H1 (cell line): ENCODE measurements around the gene GRM1. TPM values are rescaled to one million over a fixed set of nuclear protein-coding genes. Genes with fewer than 3 reads are reported as not detected.

ENCODE experiments used
- CTCF ChIA-PET: fragments of 300-600 bp; sonication (Branson Sonifier 250); formaldehyde crosslinking; loops from one replicate; lab custom pipeline; 2021; ENCODE audit not compliant: partially characterized antibody; lab: Charles Lee
- POLR2A ChIA-PET: fragments of 300-600 bp; sonication (Branson Sonifier 250); formaldehyde crosslinking; loops from one replicate; lab custom pipeline; 2021; ENCODE audit warnings: inconsistent platforms; ENCODE audit not compliant: partially characterized antibody; lab: Charles Lee
- DNase-seq, 2 experiments: peaks; one replicate each; pipeline versions ENCODE4 v3.0.0 to v3.0.0-alpha.2; 2010 to 2022; ENCODE audit warnings: low spot score in 2 of 2, low read depth in 1 of 2, mixed read lengths in 1 of 2
- FAIRE-seq: peaks from 2 replicates; lab custom pipeline; 2011; peaks lifted over from hg19 to GRCh38; lab: Jason Lieb, UNC
- H2AFZ ChIP-seq: 2 replicates; pipeline ENCODE4 v1.8.1; 2012; ENCODE audit warnings: low read length, inconsistent platforms
- H2AK5ac ChIP-seq: 2 replicates; pipeline ENCODE4 v1.6.1; 2013; ENCODE audit warnings: low read depth, low read length
- H2BK120ac ChIP-seq: replicated peaks from 2 replicates; pipeline ENCODE3; 2013; ENCODE audit warnings: low read depth, low read length, inconsistent platforms
- H2BK12ac ChIP-seq: 2 replicates; pipeline ENCODE4 v1.6.1; 2013; ENCODE audit warnings: low read depth, low read length
- H2BK15ac ChIP-seq: 2 replicates; pipeline ENCODE4 v1.6.1; 2013; ENCODE audit warnings: low read length
- H2BK20ac ChIP-seq: 2 replicates; pipeline ENCODE4 v1.6.1; 2013; ENCODE audit warnings: low read length
- H2BK5ac ChIP-seq: 2 replicates; pipeline ENCODE4 v1.6.1; 2013; ENCODE audit warnings: low read depth, low read length
- H3K14ac ChIP-seq: 2 replicates; pipeline ENCODE4 v1.6.1; 2013; ENCODE audit warnings: inconsistent platforms; ENCODE audit not compliant: insufficient read length
- H3K18ac ChIP-seq: 2 replicates; pipeline ENCODE4 v1.6.1; 2013; ENCODE audit warnings: low read length; ENCODE audit errors: extremely low read depth
- H3K23ac ChIP-seq: 2 replicates; pipeline ENCODE4 v1.6.1; 2013; ENCODE audit warnings: inconsistent platforms; ENCODE audit not compliant: insufficient read length
- H3K23me2 ChIP-seq: 2 replicates; pipeline ENCODE4 v1.6.1; 2013; ENCODE audit warnings: low read depth, low read length
- H3K27ac ChIP-seq: 2 replicates; pipeline ENCODE4 v1.6.1; 2011; ENCODE audit warnings: low read depth, low read length, inconsistent platforms
- H3K27me3 ChIP-seq, 4 experiments: replicated peaks in 1 of 4; 1 replicate in 1 of 4; 2 replicates in 3 of 4; pipeline versions ENCODE4 v1.6.1 to v1.8.1; 2011 to 2013; ENCODE audit warnings: low read length in 3 of 4, mild to moderate bottlenecking in 3 of 4, inconsistent platforms in 2 of 4, mixed read lengths in 2 of 4, moderate library complexity in 1 of 4; ENCODE audit not compliant: control insufficient read depth in 3 of 4, insufficient read depth in 3 of 4; ENCODE audit errors: extremely low read depth in 1 of 4
- H3K36me3 ChIP-seq, 4 experiments: 2 replicates each; pipeline versions ENCODE4 v1.6.1 to v1.8.1; 2011 to 2013; ENCODE audit warnings: mild to moderate bottlenecking in 4 of 4, low read length in 3 of 4, moderate library complexity in 2 of 4, control low read depth in 1 of 4, inconsistent platforms in 1 of 4; ENCODE audit not compliant: insufficient read depth in 4 of 4, control insufficient read depth in 2 of 4
- H3K4ac ChIP-seq: replicated peaks from 2 replicates; pipeline ENCODE3; 2013; ENCODE audit warnings: low read length, low read depth, mixed read lengths, inconsistent platforms; ENCODE audit not compliant: insufficient read length
- H3K4me1 ChIP-seq, 4 experiments: replicated peaks in 1 of 4; 1 replicate in 1 of 4; 2 replicates in 3 of 4; pipeline versions ENCODE4 v1.6.1 to v1.8.1; 2011 to 2013; ENCODE audit warnings: low read length in 3 of 4, inconsistent platforms in 2 of 4, mixed read lengths in 1 of 4; ENCODE audit not compliant: insufficient read depth in 4 of 4, control insufficient read depth in 3 of 4
- H3K4me2 ChIP-seq, 2 experiments: 2 replicates each; pipeline versions ENCODE4 v1.6.1 to v1.8.1; 2011 to 2013; ENCODE audit warnings: low read depth in 2 of 2, low read length in 2 of 2, control low read depth in 1 of 2, inconsistent platforms in 1 of 2, mild to moderate bottlenecking in 1 of 2; ENCODE audit not compliant: insufficient read depth in 1 of 2
- H3K4me3 ChIP-seq, 4 experiments: fragments of 200-600, 300-600 bp in 1 of 4; sonication (generic), shearing (Covaris generic), sonication (Bioruptor Twin) in 1 of 4; 2 replicates each; pipeline versions ENCODE4 v1.5.1 to v1.8.1; 2011 to 2016; ENCODE audit warnings: low read length in 4 of 4, low read depth in 3 of 4, control low read depth in 2 of 4, inconsistent platforms in 2 of 4, mild to moderate bottlenecking in 2 of 4, mixed read lengths in 1 of 4, moderate library complexity in 1 of 4; ENCODE audit not compliant: insufficient read depth in 2 of 4; ENCODE audit errors: extremely low read depth in 1 of 4
- H3K56ac ChIP-seq: replicated peaks from 2 replicates; pipeline ENCODE3; 2013; ENCODE audit warnings: low read depth, mild to moderate bottlenecking, mixed read lengths, low read length, inconsistent platforms; ENCODE audit not compliant: insufficient read length
- H3K79me1 ChIP-seq: 2 replicates; pipeline ENCODE4 v1.6.1; 2013; ENCODE audit warnings: low read depth, low read length, control low read depth
- H3K79me2 ChIP-seq, 2 experiments: 2 replicates each; pipeline versions ENCODE4 v1.6.1 to v1.8.1; 2012 to 2013; ENCODE audit warnings: low read length in 2 of 2, mild to moderate bottlenecking in 2 of 2, inconsistent platforms in 1 of 2; ENCODE audit not compliant: insufficient read depth in 2 of 2, control insufficient read depth in 1 of 2
- H3K9ac ChIP-seq, 4 experiments: replicated peaks in 1 of 4; 1 replicate in 1 of 4; 2 replicates in 3 of 4; pipeline versions ENCODE4 v1.6.1 to v1.8.1; 2011 to 2013; ENCODE audit warnings: low read depth in 3 of 4, low read length in 3 of 4, control low read depth in 2 of 4, mild to moderate bottlenecking in 2 of 4, moderate library complexity in 2 of 4, inconsistent platforms in 1 of 4; ENCODE audit errors: extremely low read depth in 1 of 4
- H3K9me3 ChIP-seq, 2 experiments: 2 replicates each; pipeline versions ENCODE4 v1.6.1 to v1.8.1; 2012 to 2013; ENCODE audit warnings: mild to moderate bottlenecking in 2 of 2, moderate library complexity in 2 of 2, control low read depth in 1 of 2, inconsistent platforms in 1 of 2, low read depth in 1 of 2, low read length in 1 of 2, mixed read lengths in 1 of 2; ENCODE audit not compliant: insufficient read depth in 2 of 2
- H4K20me1 ChIP-seq, 2 experiments: replicated peaks in 1 of 2; 2 replicates each; pipeline versions ENCODE3 to v1.8.1; 2011 to 2013; ENCODE audit warnings: inconsistent platforms in 2 of 2, low read length in 2 of 2, mild to moderate bottlenecking in 1 of 2; ENCODE audit not compliant: insufficient read depth in 2 of 2, control insufficient read depth in 1 of 2
- H4K5ac ChIP-seq: 2 replicates; pipeline ENCODE4 v1.6.1; 2013; ENCODE audit warnings: low read length, low read depth, mixed read lengths, inconsistent platforms; ENCODE audit not compliant: insufficient read length
- H4K8ac ChIP-seq: 2 replicates; pipeline ENCODE4 v1.8.0; 2013; ENCODE audit warnings: mild to moderate bottlenecking, moderate library complexity, low read length, inconsistent platforms; ENCODE audit not compliant: insufficient read depth; ENCODE audit errors: extremely low read depth
- H4K91ac ChIP-seq: replicated peaks from 2 replicates; pipeline ENCODE3; 2013; ENCODE audit warnings: low read length, mixed read lengths, inconsistent platforms; ENCODE audit not compliant: insufficient read length
- ASH2L ChIP-seq: fragments of 200-600, 300-600 bp; sonication (generic); IDR thresholded peaks from one replicate; pipeline ENCODE4 v1.7.1; 2017; ENCODE audit warnings: low read length
- ATF3 ChIP-seq: IDR thresholded peaks from 2 replicates; pipeline ENCODE4 v1.6.1; 2011; ENCODE audit warnings: low read depth, mild to moderate bottlenecking, low read length; ENCODE audit not compliant: insufficient read depth
- CEBPB ChIP-seq: IDR thresholded peaks from 2 replicates; pipeline ENCODE4 v1.6.1; 2012; ENCODE audit warnings: low read depth, low read length
- CHD1 ChIP-seq: IDR thresholded peaks from 2 replicates; pipeline ENCODE4 v1.6.1; 2012; ENCODE audit warnings: low read depth, low read length, improper control_type of control experiment
- E2F6 ChIP-seq: IDR thresholded peaks from 2 replicates; pipeline ENCODE4 v1.6.1; 2012; ENCODE audit warnings: inconsistent platforms
- EZH2 ChIP-seq: fragments of 200-600 bp; sonication (generic); IDR thresholded peaks from 2 replicates; pipeline ENCODE4 v1.7.1; 2012; ENCODE audit warnings: low read depth, mild to moderate bottlenecking, moderate library complexity, low read length, inconsistent platforms; ENCODE audit not compliant: severe bottlenecking
- GTF2F1 ChIP-seq: IDR thresholded peaks from 2 replicates; pipeline ENCODE4 v1.6.1; 2012; ENCODE audit warnings: low read depth, low read length, improper control_type of control experiment, borderline replicate concordance
- HDAC6 ChIP-seq: IDR thresholded peaks from one replicate; pipeline ENCODE4 v1.7.1; 2012; ENCODE audit warnings: low read depth, mild to moderate bottlenecking, inconsistent platforms, low read length, moderate library complexity
- RAD21 ChIP-seq, 2 experiments: IDR thresholded peaks in 1 of 2; conservative IDR thresholded peaks in 1 of 2; 2 replicates each; pipeline ENCODE4 v1.6.1; 2011; ENCODE audit warnings: low read depth in 2 of 2, low read length in 2 of 2, improper control_type of control experiment in 1 of 2, inconsistent platforms in 1 of 2, mild to moderate bottlenecking in 1 of 2, moderate library complexity in 1 of 2
- TBP ChIP-seq: IDR thresholded peaks from 2 replicates; pipeline ENCODE4 v1.6.1; 2011; ENCODE audit warnings: low read depth, low read length, improper control_type of control experiment
- WGBS, 2 experiments: shearing (Covaris generic) in 1 of 2; methylation state at CpG; one replicate each; pipeline versions ENCODE4 v1.1.6 to v1.1.7; 2013 to 2015; ENCODE audit warnings: low lambda C conversion rate in 2 of 2, mixed read lengths in 2 of 2, inconsistent platforms in 1 of 2, low coverage in 1 of 2, missing lambda C conversion rate in 1 of 2; ENCODE audit not compliant: insufficient replicate concordance in 2 of 2, insufficient coverage in 1 of 2, insufficient read length in 1 of 2; ENCODE audit errors: extremely low coverage in 1 of 2, missing lambda C conversion rate in 1 of 2; 5-methylcytosine and 5-hydroxymethylcytosine counted together
- polyA plus RNA-seq, 7 experiments: library from polyadenylated mRNA; depleted of rRNA in 3 of 7; stranded (reverse) in 5 of 7; unstranded in 2 of 7; fragments of >200 nt in 5 of 7; fragments of 200-250 nt in 2 of 7; gene quantifications; 1 replicate in 5 of 7; 2 replicates in 1 of 7; 4 replicates in 1 of 7; pipeline versions ENCODE4 v1.2.1 to v1.2.3, GENCODE V29; 2011 to 2013; ENCODE audit warnings: missing spikeins in 2 of 7, mixed read lengths in 2 of 7
- total RNA-seq: library from RNA; stranded (reverse); fragmentation: NEBNext Ultra II Directional; extraction: Animal tissue kit (Norgen Biotek cat#: 25700); gene quantifications from 2 replicates; pipeline ENCODE4 v1.2.1, GENCODE V29; 2021
- TF ChIP-seq, protein P1 (sequence below): IDR thresholded peaks from 2 replicates; pipeline ENCODE4 v1.6.1; 2012; ENCODE audit warnings: low read length, inconsistent platforms

Gene GRM1
- total and polyA plus RNA-seq, 2 of the 8 experiments (the other 6 are each of a cell fraction or from before 2014, with no cell fraction given) = 0.15 to 1.3 TPM

DNA sequence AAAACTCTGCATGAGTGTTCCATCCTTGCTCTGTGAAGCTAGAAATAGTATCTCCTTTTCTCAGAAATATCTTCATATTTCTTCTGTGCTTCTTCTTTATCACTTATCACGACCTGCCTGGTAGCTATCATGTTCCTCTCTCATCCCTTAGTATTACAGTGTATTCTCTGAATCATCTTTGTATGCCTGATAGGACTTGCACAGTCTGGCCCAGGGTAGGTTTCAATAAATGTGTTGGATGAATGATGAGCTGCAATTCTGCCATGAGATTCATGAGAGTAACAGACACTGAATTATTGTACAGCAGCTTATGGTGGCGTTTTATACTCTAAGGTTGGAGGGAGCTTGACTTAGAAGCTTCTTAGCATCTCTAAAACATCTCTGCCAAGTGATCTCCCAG is 66.6 kb downstream of the GRM1 start:
- Histone ChIP-seq H3K36me3 (no peaks in the 10 kb centered on the region), H2BK20ac (no peak overlapping the region), H3K79me1 (no peaks in the 10 kb centered on the region), H3K56ac (no peak overlapping the region), H3K4me3 (no peak overlapping the region), H3K9me3 (no peaks in the 10 kb centered on the region), H3K27me3 (no peaks in the 10 kb centered on the region), H3K79me2 (no peaks in the 10 kb centered on the region), H3K23ac (no peak overlapping the region), H3K18ac (no peak overlapping the region), H2AK5ac (no peak overlapping the region), H4K5ac (no peak overlapping the region), H3K9ac (no peak overlapping the region), H2BK15ac (no peak overlapping the region), H3K4me1 (peaks cover 0 to 5% (median 1%) of the 10 kb centered on the region in 4 experiments; a peak in 3 of 7 replicates), H2BK12ac (no peak overlapping the region), H2BK120ac (no peak overlapping the region), H4K8ac (no peak overlapping the region), H3K4ac (no peak overlapping the region), H4K20me1 (no peaks in the 10 kb centered on the region), H3K4me2 (no peak overlapping the region), H2AFZ (no peak overlapping the region), H3K14ac (no peak overlapping the region), H2BK5ac (no peak overlapping the region), H3K23me2 (no peaks in the 10 kb centered on the region), H3K27ac (no peak overlapping the region), H4K91ac (no peak overlapping the region)
- WGBS, 2 experiments = 92% methylated on average over 2 of the region's 2 CpGs; no CpG with 5 or more reads in 1 of the 2 experiments
- CTCF ChIA-PET = interaction anchor here (0.5 to 1.5 kb wide), 3 partner anchors 12 to 158 kb away, joined by 3 to 4 read pairs (median 4); no protein-coding TSS in a partner anchor
- POLR2A ChIA-PET = no interaction called here
- DNase-seq (no peak), FAIRE-seq (no peak)
- no peak for TF ChIP-seq EZH2
- TF ChIP-seq ASH2L = no peak
- no peak for TF ChIP-seq GTF2F1
- TF ChIP-seq TBP = no peak
- no peak for TF ChIP-seq HDAC6
- TF ChIP-seq CEBPB = no peak
- no peak for TF ChIP-seq E2F6
- TF ChIP-seq, protein P1, sequence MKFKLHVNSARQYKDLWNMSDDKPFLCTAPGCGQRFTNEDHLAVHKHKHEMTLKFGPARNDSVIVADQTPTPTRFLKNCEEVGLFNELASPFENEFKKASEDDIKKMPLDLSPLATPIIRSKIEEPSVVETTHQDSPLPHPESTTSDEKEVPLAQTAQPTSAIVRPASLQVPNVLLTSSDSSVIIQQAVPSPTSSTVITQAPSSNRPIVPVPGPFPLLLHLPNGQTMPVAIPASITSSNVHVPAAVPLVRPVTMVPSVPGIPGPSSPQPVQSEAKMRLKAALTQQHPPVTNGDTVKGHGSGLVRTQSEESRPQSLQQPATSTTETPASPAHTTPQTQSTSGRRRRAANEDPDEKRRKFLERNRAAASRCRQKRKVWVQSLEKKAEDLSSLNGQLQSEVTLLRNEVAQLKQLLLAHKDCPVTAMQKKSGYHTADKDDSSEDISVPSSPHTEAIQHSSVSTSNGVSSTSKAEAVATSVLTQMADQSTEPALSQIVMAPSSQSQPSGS = no peak
- no peak for TF ChIP-seq RAD21 (IDR thresholded peaks at IDR 0.05 in 1 of 2, conservative IDR thresholded peaks at IDR 0.05 in 1 of 2; ENCODE audit: low read depth in 2 of 2, low read length in 2 of 2)
- TF ChIP-seq ATF3 = no peak
- no peak for TF ChIP-seq CHD1
